Transverse colon (tissue), 4 donors: ENCODE measurements around the gene HOXA6. TPM values are rescaled to one million over a fixed set of nuclear protein-coding genes. Genes with fewer than 3 reads are reported as not detected.

Experiments
- DNase-seq: peaks from one replicate; pipeline ENCODE4 v3.0.0-alpha.2; 2019
- H3K27ac ChIP-seq, 4 donors: fragments of 200-600 bp; sonication (generic); 2 replicates each; pipeline ENCODE4 v1.5.1; 2016 to 2018; ENCODE audit warnings: inconsistent platforms in 4 of 4
- H3K27me3 ChIP-seq: fragments of 200-600 bp; sonication (generic); 2 replicates; pipeline ENCODE4 v1.5.1; 2017; ENCODE audit warnings: inconsistent platforms
- H3K36me3 ChIP-seq, 4 donors: fragments of 200-600 bp; sonication (generic); 2 replicates each; pipeline ENCODE4 v1.5.1; 2017 to 2019; ENCODE audit warnings: inconsistent platforms in 4 of 4
- H3K4me1 ChIP-seq, 4 donors: fragments of 200-600 bp; sonication (generic); 2 replicates each; pipeline ENCODE4 v1.5.1; 2017 to 2020; ENCODE audit warnings: inconsistent platforms in 4 of 4
- H3K4me3 ChIP-seq, 4 donors: fragments of 200-600 bp; sonication (generic); 1 replicate in 1 of 4; 2 replicates in 3 of 4; pipeline versions ENCODE4 v1.5.1 to v1.6.1; 2017 to 2019; ENCODE audit warnings: inconsistent platforms in 4 of 4
- H3K9me3 ChIP-seq, 2 donors: fragments of 200-600 bp; sonication (generic); 2 replicates each; pipeline ENCODE4 v1.5.1; 2017 to 2019; ENCODE audit warnings: inconsistent platforms in 2 of 2
- CTCF ChIP-seq, 5 experiments: fragments of 200-600 bp in 3 of 5; fragments of 450-650 bp in 2 of 5; sonication (generic) in 3 of 5; IDR thresholded peaks; 1 replicate in 2 of 5; 2 replicates in 3 of 5; pipeline ENCODE4 v1.5.1; 2016 to 2017; ENCODE audit warnings: antibody characterized with exemption in 5 of 5, inconsistent platforms in 3 of 5, mild to moderate bottlenecking in 2 of 5, moderate library complexity in 1 of 5
- EP300 ChIP-seq: sonication (generic); formaldehyde crosslinking; IDR thresholded peaks from one replicate; pipeline ENCODE4 v1.6.1; 2017; ENCODE audit warnings: antibody characterized with exemption, low read depth
- POLR2A ChIP-seq: fragments of 450-650 bp; IDR thresholded peaks from one replicate; pipeline ENCODE4 v1.6.1; 2016; ENCODE audit warnings: antibody characterized with exemption, mild to moderate bottlenecking, moderate library complexity
- POLR2AphosphoS5 ChIP-seq, 3 donors: sonication (generic); formaldehyde crosslinking; IDR thresholded peaks; one replicate each; pipeline ENCODE4 v1.6.1; 2016; ENCODE audit warnings: antibody characterized with exemption in 3 of 3
- WGBS, 2 donors: methylation state at CpG; one replicate each; pipeline ENCODE4 v1.1.5; 2018; ENCODE audit warnings: low coverage in 1 of 2; 5-methylcytosine and 5-hydroxymethylcytosine counted together
- in situ Hi-C, 4 donors: fragments of 200-750 bp; cut with MboI; loops; one replicate each; pipeline versions ENCODE4 v1.15.0 to v1.15.1; 2017; ENCODE audit warnings: low sequenced_read_pairs in 3 of 4, low pct_ligation_motif_present in 1 of 4, low pct_unique_long_range_greater_than_20kb in 1 of 4
- intact Hi-C: fragments of 100-400 bp; cut with DNase I; formaldehyde crosslinking; loops from one replicate; pipeline ENCODE4 v1.15.1; 2023; ENCODE audit warnings: low total_unique reads
- total RNA-seq, 4 donors: library from RNA; depleted of rRNA; stranded (reverse); fragments of >200 nt; gene quantifications; one replicate each; pipeline ENCODE4 v1.1.0, GENCODE V29; 2016

HOXA6 gene
- total RNA-seq, 4 donors from 2014 or later = 12.9 to 27.8 (median 17.3) TPM

- Histone ChIP-seq H3K36me3 (no peaks in the 10 kb centered on the region), H3K9me3 (no peaks in the 10 kb centered on the region), H3K4me1 (peaks cover 21 to 46% (median 41%) of the 10 kb centered on the region in 4 donors), H3K27ac (peak overlapping the region; percentile 95 to 99 (median 98)), H3K4me3 (peak overlapping the region in 2 of 4 donors; percentile 68 to 79), H3K27me3 (peaks cover 42% of the 10 kb centered on the region)
- in situ Hi-C loops = loop anchor here in 3 of 4 donors (10.0 to 25.0 kb wide), 2 partner anchors 1320 to 1327 kb away; no protein-coding TSS in a partner anchor
- intact Hi-C loops = no loop called here
- TF ChIP-seq CTCF (IDR thresholded peaks at IDR 0.05) = no peak
- peak in 2 of 3 donors; percentile 15 to 25 for TF ChIP-seq POLR2AphosphoS5 (IDR thresholded peaks at IDR 0.05)
- WGBS, 2 donors = 26% methylated on average over 4 of the region's 4 CpGs; no CpG with 5 or more reads in 1 of the 2 donors
- peak; percentile 19 for DNase-seq
These were observed 34.3 kb upstream of the HOXA6 start for GRCh38 chr7:27181795-27182275.

GRCh38 chr7:27180431-27181420, 33.2 kb upstream of the HOXA6 start:
- TF ChIP-seq POLR2A (no peak), EP300 (no peak), CTCF (IDR thresholded peaks at IDR 0.05) (no peak), POLR2AphosphoS5 (IDR thresholded peaks at IDR 0.05) (no peak)
- Histone ChIP-seq H3K27ac (peak overlapping the region; percentile 95 to 99 (median 98)), H3K36me3 (no peaks in the 10 kb centered on the region), H3K4me3 (peak overlapping the region in 3 of 4 donors; percentile 58 to 67 (median 62)), H3K4me1 (peaks cover 21 to 51% (median 42%) of the 10 kb centered on the region in 4 donors), H3K9me3 (no peaks in the 10 kb centered on the region), H3K27me3 (peaks cover 32% of the 10 kb centered on the region)
- intact Hi-C loops (no loop called here), in situ Hi-C loops (loop anchor here in 3 of 4 donors (10.0 to 25.0 kb wide), 2 partner anchors 1318 to 1326 kb away; no protein-coding TSS in a partner anchor)
- DNase-seq = peak; percentile 19
- 32 to 59% methylated on average over 4 to 12 of the region's 12 CpGs for WGBS, 2 donors

- H3K9me3 ChIP-seq = no peaks in the 10 kb centered on the region
- H3K27me3 ChIP-seq = peaks cover 32% of the 10 kb centered on the region
- DNase-seq = peak; percentile 87
- H3K4me3 ChIP-seq = peak overlapping the region; percentile 21 to 67 (median 60)
- intact Hi-C loops (no loop called here), in situ Hi-C loops (loop anchor here in 3 of 4 donors (10.0 to 25.0 kb wide), 2 partner anchors 1317 to 1325 kb away; no protein-coding TSS in a partner anchor)
- peak overlapping the region; percentile 95 to 99 (median 98) for H3K27ac ChIP-seq
- no peaks in the 10 kb centered on the region for H3K36me3 ChIP-seq
- peaks cover 21 to 60% (median 49%) of the 10 kb centered on the region in 4 donors for H3K4me1 ChIP-seq
- peak in 2 of 3 donors; percentile 63 to 76 for TF ChIP-seq POLR2AphosphoS5 (IDR thresholded peaks at IDR 0.05)
- peak; percentile 89 to 96 (median 93) for TF ChIP-seq CTCF (IDR thresholded peaks at IDR 0.05)
- TF ChIP-seq POLR2A = peak; percentile 66
- no peak for TF ChIP-seq EP300
- 6 to 17% methylated on average over 3 to 53 of the region's 56 CpGs for WGBS, 2 donors
These were observed 32.2 kb upstream of the HOXA6 start for GRCh38 chr7:27179503-27180430.
